HG02610 (cell line): Measurements from ENCODE around the gene NENF.
"Not testable (repeated sequence)": the region's sequence is repeated elsewhere in the genome, so short reads cannot be mapped to it uniquely, and the experiment has no call there.

ENCODE experiments used
- ATAC-seq: cut with Tn5 transposase; IDR thresholded peaks from one replicate; pipeline ENCODE4 v1.9.1; 2021; ENCODE audit warnings: mild to moderate bottlenecking, moderate library complexity; ENCODE audit not compliant: unreplicated experiment

Gene NENF

DNA sequence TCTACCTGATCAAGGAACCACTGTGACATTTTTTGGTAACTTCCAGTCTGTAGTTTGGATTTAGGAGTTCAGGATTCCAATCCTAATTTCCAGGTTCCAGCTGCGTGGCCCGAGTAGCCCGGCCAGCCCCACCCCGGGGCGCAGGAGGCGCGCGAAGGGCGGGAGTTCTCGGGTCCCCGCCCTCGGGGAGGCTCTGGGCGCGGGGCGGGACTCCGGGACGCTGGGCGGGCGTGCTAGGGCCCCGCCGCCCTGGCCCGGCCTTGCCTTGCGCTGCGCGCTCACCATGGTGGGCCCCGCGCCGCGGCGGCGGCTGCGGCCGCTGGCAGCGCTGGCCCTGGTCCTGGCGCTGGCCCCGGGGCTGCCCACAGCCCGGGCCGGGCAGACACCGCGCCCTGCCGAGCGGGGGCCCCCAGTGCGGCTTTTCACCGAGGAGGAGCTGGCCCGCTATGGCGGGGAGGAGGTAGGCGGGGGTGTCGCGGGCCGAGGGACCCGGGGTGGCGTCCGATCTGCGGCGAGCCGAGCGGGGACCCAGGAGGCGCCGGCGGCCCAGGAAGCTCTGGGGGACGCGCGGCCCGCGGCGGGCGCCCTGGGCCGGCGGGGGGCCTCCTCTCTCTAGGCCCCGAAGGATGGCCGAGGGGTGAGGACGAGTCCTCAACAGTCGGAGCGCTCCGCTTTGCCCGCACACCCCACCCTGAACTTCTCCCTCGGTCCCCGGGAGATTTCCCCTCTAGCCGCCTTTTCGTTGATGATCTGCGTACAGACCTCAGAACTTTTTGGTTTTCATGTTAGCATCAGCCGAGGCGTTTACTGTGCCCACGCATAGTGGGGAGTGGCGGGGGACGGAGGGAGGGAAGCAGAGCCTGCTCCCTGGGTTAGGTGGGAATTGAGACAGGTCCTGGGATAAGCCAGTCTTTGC lies at the start of gene NENF:
NENF (plus strand) TSS at position 260 of the 916 bp plus-strand sequence; CDS start at position 284, 24 bp downstream.
- ATAC-seq = peak; percentile 99

DNA sequence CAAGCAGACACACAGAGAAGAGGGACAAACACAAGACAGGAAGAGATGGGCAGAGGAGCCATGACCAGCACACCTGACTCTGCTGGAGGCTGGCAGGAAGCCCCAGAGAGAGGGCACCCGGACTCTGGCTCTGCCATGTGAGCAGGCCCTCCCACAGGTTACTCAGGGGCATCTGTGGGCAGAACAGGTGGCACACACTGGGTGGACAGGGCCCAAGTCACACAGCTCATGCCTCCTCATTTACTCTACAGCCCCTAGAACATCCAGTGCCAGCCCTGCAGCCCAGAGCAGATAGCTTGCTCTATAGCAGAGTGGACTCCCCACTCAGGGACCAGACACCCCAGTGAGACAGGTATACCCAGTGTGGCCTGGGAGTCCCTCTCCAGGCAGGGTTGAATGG lies 46.7 kb upstream of the NENF start:
- ATAC-seq = no peak

DNA sequence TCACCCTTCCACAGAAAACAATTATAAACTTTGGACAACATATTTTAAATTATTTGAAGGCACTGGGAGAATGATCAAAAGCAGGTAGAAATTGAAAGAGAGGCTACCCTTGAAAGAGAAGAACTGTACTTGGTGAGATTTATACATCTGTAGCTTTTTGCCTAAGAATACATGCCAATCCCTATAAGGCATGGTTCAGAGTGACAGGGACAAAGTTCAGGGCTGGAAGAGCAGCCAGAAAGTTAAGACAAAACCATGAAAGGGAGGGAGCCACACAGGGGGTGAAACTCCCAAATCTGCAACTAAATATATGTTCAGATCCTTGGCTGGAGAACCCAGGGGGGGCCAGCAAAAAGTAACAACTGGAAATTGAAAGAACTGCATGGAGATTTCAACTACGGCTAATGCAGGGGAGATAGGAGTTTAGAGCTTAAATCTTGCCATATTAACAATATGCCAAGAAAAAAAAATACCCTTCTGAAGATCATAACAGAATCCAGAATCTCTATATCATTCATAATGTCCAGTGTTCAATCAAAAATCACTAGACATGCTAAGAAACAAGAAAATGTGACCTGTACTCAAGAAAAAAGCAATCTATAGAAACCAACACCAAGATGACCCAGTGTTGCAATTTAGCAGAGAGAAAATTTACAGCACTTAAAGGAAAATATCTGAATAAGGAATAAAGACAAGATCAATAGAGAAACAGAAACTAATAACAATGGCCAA lies 43.6 kb upstream of the NENF start:
- no peak for ATAC-seq

DNA sequence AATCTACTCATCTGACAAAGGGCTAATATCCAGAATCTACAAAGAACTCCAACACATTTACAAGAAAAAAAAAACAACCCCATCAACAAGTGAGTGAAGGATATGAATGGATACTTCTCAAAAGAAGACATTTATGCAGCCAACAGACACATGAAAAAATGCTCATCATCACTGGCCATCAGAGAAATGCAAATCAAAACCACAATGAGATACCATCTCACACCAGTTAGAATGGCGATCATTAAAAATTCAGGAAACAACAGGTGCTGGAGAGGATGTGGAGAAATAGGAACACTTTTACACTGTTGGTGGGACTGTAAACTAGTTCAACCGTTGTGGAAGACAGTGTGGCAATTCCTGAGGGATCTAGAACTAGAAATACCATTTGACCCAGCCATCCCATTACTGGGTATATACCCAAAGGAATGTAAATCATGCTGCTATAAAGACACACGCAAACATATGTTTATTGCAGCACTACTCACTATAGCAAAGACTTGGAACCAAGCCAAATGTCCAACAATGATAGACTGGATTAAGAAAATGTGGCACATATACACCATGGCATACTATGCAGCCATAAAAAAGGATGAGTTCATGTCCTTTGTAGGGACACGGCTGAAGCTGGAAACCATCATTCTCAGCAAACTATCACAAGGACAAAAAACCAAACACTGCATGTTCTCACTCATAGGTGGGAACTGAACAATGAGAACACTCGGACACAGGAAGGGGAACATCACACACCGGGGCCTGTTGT lies 36.9 kb upstream of the NENF start:
- ATAC-seq = not testable (repeated sequence)

- ATAC-seq = no peak
Measured at GRCh38 chr1:212396638-212397037, 36.1 kb upstream of the NENF start.

GRCh38 chr1:212397171-212397570 lies 35.5 kb upstream of the NENF start:
- ATAC-seq = no peak

GRCh38 chr1:212401042-212401441 lies 31.7 kb upstream of the NENF start:
- no peak for ATAC-seq

GRCh38 chr1:212401838-212402582 lies 30.7 kb upstream of the NENF start:
- ATAC-seq = no peak

DNA sequence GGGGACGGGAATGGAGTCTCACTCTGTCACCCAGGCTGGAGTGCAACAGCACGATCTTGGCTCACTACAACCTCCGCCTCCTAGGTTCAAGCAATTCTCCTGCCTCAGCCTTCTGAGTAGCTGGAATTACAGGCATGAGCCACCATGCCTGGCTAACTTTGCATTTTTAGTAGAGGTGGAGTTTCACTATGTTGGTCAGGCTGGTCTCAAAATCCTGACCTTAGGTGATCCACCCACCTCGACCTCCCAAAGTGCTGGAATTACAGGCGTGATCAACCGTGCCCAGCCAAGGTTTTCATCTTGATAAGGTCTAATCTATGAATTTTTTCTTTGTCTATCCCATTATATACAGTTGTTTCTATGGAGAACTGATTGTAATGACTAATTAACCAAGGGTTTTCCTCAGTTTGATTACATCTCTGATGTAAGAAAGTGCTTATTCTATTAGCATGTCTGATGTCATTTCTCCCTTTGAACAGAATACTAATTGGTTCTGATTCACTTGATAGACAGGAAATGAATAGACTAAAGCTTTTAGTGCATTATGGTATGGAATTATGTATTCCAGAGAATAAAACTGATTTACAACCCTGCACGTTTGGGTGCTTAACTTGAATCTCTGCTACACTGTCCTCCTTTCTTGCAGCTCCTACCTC lies 29.9 kb upstream of the NENF start:
- ATAC-seq = no peak

GRCh38 chr1:212410231-212410820 lies 22.4 kb upstream of the NENF start:
- no peak for ATAC-seq

GRCh38 chr1:212412374-212412773 lies 20.3 kb upstream of the NENF start:
- ATAC-seq = no peak

DNA sequence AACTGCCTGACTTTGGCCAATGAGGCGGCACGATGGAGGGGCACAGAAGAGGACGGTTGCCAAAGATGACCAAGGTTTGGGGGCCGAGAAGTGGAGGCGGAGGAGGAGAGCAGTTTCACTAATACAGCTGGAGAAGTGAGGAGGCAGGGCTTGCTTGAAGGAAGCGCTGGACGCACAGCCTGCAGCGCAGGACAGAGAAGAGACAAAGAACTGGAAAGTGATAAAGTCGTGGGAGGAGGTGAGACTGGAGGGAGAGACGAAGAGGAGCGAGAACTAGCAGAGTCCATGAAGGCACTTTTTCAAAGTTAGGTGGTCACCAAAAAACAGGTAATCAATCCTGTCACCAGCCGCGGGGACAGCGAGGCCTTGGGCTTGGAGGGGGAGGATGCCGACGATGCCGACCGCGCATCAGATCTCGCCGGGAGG lies 18.8 kb upstream of the NENF start:
- ATAC-seq = peak; percentile 7

DNA sequence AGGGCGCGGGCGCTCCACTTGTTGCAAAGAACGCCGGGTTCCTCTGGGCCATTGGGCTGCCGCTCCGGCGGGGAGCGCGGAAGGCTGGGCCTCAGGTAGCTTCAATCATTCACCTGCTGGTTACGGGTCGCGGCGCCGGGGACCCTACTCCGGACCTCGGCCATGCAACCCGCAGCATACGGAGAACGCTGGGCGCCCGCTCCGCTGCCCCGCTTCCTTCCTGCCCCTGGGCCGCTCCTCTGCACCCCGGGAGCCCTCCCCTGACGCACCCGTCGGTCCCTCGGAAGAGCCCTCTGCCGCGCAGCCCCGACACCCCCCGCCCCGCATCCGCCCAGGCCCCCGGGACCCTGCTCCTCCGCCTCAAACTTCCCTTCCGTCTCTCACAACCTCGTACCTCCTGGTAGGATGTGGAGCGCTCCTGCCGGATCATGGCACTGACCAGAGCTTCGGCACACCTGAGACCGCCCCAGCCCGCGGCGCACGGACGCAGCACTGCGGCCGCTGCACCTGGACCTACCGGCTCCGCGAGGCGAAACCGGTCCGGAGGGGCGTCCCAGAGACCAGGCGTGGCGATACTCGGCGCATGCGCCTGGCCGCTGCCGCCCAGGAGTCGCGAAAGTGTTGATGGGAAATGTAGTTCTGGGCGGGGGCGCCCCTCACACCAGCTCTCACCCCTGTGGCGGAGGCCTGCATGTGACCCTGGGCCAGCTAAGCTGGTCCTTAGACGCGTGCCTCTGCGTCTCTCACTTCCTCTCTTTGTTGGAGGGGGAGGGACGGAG lies 18.2 kb upstream of the NENF start, which contains the start of gene PACC1:
PACC1 (minus strand) TSS at position 559 of the 779 bp plus-strand sequence; CDS start at position 430, 129 bp downstream.
- peak; percentile 97 for ATAC-seq

- no peak for ATAC-seq
Measured at GRCh38 chr1:212415107-212415841, 17.4 kb upstream of the NENF start.

DNA sequence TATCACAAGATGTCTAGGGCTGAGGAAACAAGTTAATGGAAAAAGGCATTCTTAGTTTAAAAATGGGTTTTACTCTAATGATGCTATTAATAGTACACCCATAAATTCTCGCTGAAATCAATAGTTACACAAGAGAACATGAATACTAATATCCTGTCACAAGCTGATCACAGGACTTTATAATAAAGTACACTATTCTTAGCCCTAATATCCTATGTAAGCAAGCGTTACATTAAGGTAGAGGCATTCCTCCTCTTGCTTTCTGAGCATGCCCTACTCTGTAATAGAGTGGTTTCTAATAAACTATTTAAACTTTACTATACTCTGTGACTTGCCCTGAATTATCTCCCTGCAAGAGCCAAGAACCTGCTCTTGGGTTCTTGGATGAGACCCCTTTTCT lies 11.6 kb upstream of the NENF start:
- ATAC-seq = no peak

DNA sequence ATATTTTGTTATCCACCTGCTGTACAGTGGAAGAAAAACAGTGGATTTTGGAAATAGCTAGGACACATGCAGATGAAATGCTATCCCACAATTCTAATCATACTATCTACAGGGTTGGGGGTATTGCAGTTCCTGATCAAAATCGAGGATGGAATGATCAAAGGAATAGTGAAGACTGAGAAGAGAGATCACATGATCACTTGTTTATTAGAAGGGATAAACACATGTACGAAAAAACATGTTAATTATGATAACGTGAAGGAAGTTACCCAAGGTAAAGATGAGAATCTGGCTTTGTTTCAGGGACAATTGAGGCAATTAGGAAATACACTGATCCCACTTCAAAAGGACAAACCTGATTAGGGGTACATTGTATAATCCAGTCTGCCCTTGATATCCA lies 8.8 kb upstream of the NENF start:
- no peak for ATAC-seq

- ATAC-seq = no peak
Measured at GRCh38 chr1:212428496-212428895, 4.2 kb upstream of the NENF start.

DNA sequence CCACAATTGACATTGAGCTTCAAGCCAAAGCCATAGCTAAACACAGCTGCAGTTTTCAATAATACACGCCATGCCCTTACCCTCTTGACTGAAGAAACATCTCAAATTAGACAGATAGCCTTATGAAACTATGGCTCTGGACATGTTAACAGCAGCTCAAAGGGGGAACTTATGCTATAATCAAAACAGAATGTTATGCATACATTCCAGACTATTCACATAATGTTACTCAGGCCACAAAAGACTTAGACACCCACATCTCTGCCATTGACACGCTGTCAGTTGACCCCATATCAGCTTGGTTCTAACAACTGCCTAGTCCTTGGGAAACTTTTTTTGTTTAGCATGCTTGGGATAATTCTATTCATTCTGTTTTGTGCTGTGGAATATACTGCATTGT lies 2.3 kb upstream of the NENF start:
- no peak for ATAC-seq
